Measurements from ENCODE around the gene ZBTB40.

ZBTB40 gene

GRCh38 chr1:22529901-22530621 lies 78.4 kb downstream of the ZBTB40 start:
- no peak for DNase-seq (ENCODE audit: extremely low read depth, low read depth)
- no peak overlapping the region for H3K4me3 ChIP-seq (replicated peaks; ENCODE audit: low read depth, low read length)
- TF ChIP-seq CTCF (IDR thresholded peaks at IDR 0.05; ENCODE audit: low read depth, low read length, missing control alignments), result no peak

- no peak for TF ChIP-seq CTCF (IDR thresholded peaks at IDR 0.05; ENCODE audit: low read depth, low read length, missing control alignments)
- H3K4me3 ChIP-seq (replicated peaks; ENCODE audit: low read depth, low read length), result no peak overlapping the region
- DNase-seq (ENCODE audit: extremely low read depth, low read depth), result no peak
Observed at GRCh38 chr1:22530715-22531114, 79.1 kb downstream of the ZBTB40 start.

GRCh38 chr1:22531251-22531650 lies 79.6 kb downstream of the ZBTB40 start:
- DNase-seq (ENCODE audit: extremely low read depth, low read depth), result no peak
- TF ChIP-seq CTCF (IDR thresholded peaks at IDR 0.05; ENCODE audit: low read depth, low read length, missing control alignments), result no peak
- H3K4me3 ChIP-seq (replicated peaks; ENCODE audit: low read depth, low read length), result no peak overlapping the region

GRCh38 chr1:22533244-22533895 lies 81.7 kb downstream of the ZBTB40 start:
- TF ChIP-seq CTCF (IDR thresholded peaks at IDR 0.05; ENCODE audit: low read depth, low read length, missing control alignments), result no peak
- no peak for DNase-seq (ENCODE audit: extremely low read depth, low read depth)
- no peak overlapping the region for H3K4me3 ChIP-seq (replicated peaks; ENCODE audit: low read depth, low read length)

- H3K4me3 ChIP-seq (replicated peaks; ENCODE audit: low read depth, low read length), result no peak overlapping the region
- no peak for DNase-seq (ENCODE audit: extremely low read depth, low read depth)
- no peak for TF ChIP-seq CTCF (IDR thresholded peaks at IDR 0.05; ENCODE audit: low read depth, low read length, missing control alignments)
Observed at GRCh38 chr1:22534951-22535350, 83.3 kb downstream of the ZBTB40 start.

- DNase-seq (ENCODE audit: extremely low read depth, low read depth), result no peak
- no peak for TF ChIP-seq CTCF (IDR thresholded peaks at IDR 0.05; ENCODE audit: low read depth, low read length, missing control alignments)
- no peak overlapping the region for H3K4me3 ChIP-seq (replicated peaks; ENCODE audit: low read depth, low read length)
Observed at GRCh38 chr1:22535399-22535798, 83.7 kb downstream of the ZBTB40 start.
